Spinal cord (tissue), 10 donors: ENCODE measurements around the gene SLC38A1. TPM values are rescaled to one million over a fixed set of nuclear protein-coding genes. Genes with fewer than 3 reads are reported as not detected.
"Not testable (repeated sequence)": the region's sequence is repeated elsewhere in the genome, so short reads cannot be mapped to it uniquely, and the experiment has no call there.

Experiments
- DNase-seq, 6 donors: peaks; one replicate each; pipeline versions ENCODE4 v3.0.0 to v3.0.0-alpha.2; 2013 to 2015; ENCODE audit warnings: low spot score in 6 of 6, low read depth in 4 of 6
- H3K27ac ChIP-seq: one replicate; pipeline ENCODE4 v1.5.1; 2013; ENCODE audit warnings: low read depth, low read length, control low read depth
- H3K27me3 ChIP-seq: one replicate; pipeline ENCODE4 v1.6.1; 2013; ENCODE audit warnings: low read length; ENCODE audit not compliant: control insufficient read depth, insufficient read depth
- H3K36me3 ChIP-seq: one replicate; pipeline ENCODE4 v1.6.1; 2013; ENCODE audit warnings: low read length; ENCODE audit not compliant: control insufficient read depth, insufficient read depth
- H3K4me1 ChIP-seq: one replicate; pipeline ENCODE4 v1.6.1; 2013; ENCODE audit warnings: low read length; ENCODE audit not compliant: control insufficient read depth, insufficient read depth
- H3K4me3 ChIP-seq: one replicate; pipeline ENCODE4 v1.5.1; 2013; ENCODE audit warnings: low read depth, low read length, control low read depth
- H3K9me3 ChIP-seq: one replicate; pipeline ENCODE4 v1.6.1; 2013; ENCODE audit warnings: low read length; ENCODE audit not compliant: control insufficient read depth, insufficient read depth
- WGBS: methylation state at CpG from one replicate; pipeline ENCODE4 v1.1.5; 2013; ENCODE audit warnings: missing lambda C conversion rate; ENCODE audit not compliant: insufficient coverage; 5-methylcytosine and 5-hydroxymethylcytosine counted together
- polyA plus RNA-seq, 2 donors: library from polyadenylated mRNA; unstranded; fragments of 120-200 nt; gene quantifications; one replicate each; pipeline ENCODE4 v1.2.1, GENCODE V29; 2013; ENCODE audit not compliant: insufficient read length in 2 of 2
- total RNA-seq, 2 donors: library from RNA; depleted of rRNA in 1 of 2; stranded (reverse); fragments of 120-200 nt in 1 of 2; fragments of >200 nt in 1 of 2; gene quantifications; one replicate each; pipeline versions ENCODE4 v1.2.3 to v1.2.4, GENCODE V29; 2013 to 2014
- donor health status: healthy.

Gene SLC38A1
- total and polyA plus RNA-seq, 4 donors, result 56.5 to 162 (median 74.4) TPM

- Histone ChIP-seq H3K4me3 (no peak overlapping the region), H3K36me3 (no peaks in the 10 kb centered on the region), H3K4me1 (no peaks in the 10 kb centered on the region), H3K27ac (no peak overlapping the region), H3K9me3 (no peaks in the 10 kb centered on the region), H3K27me3 (no peaks in the 10 kb centered on the region)
- no peak for DNase-seq
- WGBS, result 100% methylated on average over 1 of the region's 3 CpGs
Observed at GRCh38 chr12:46164186-46164761, 104.6 kb downstream of the SLC38A1 start.

- H3K9me3 ChIP-seq, H3K4me3 ChIP-seq, H3K27ac ChIP-seq, H3K27me3 ChIP-seq, H3K4me1 ChIP-seq, DNase-seq, H3K36me3 ChIP-seq: not testable (repeated sequence)
- WGBS, result 100% methylated on average over 2 of the region's 4 CpGs
Observed at GRCh38 chr12:46162549-46163076, 106.2 kb downstream of the SLC38A1 start.

GRCh38 chr12:46160981-46161690 lies 107.7 kb downstream of the SLC38A1 start:
- H3K27ac ChIP-seq, result no peak overlapping the region
- peaks cover 2% of the 10 kb centered on the region for H3K9me3 ChIP-seq
- no peaks in the 10 kb centered on the region for H3K4me1 ChIP-seq
- H3K27me3 ChIP-seq, result no peaks in the 10 kb centered on the region
- no CpG with 5 or more reads among the region's 4 CpGs for WGBS
- H3K36me3 ChIP-seq, result no peaks in the 10 kb centered on the region
- no peak for DNase-seq
- no peak overlapping the region for H3K4me3 ChIP-seq

- DNase-seq, result peak in 2 of 6 donors; percentile 59 to 88
- no peaks in the 10 kb centered on the region for H3K27me3 ChIP-seq
- peaks cover 3% of the 10 kb centered on the region for H3K9me3 ChIP-seq
- WGBS, result 36% methylated on average over 6 of the region's 10 CpGs
- no peaks in the 10 kb centered on the region for H3K4me1 ChIP-seq
- H3K4me3 ChIP-seq, result no peak overlapping the region
- H3K36me3 ChIP-seq, result no peaks in the 10 kb centered on the region
- H3K27ac ChIP-seq, result no peak overlapping the region
Observed at GRCh38 chr12:46160101-46160980, 108.5 kb downstream of the SLC38A1 start.

GRCh38 chr12:46159309-46159901 lies 109.4 kb downstream of the SLC38A1 start:
- WGBS, result no CpG with 5 or more reads among the region's 2 CpGs
- H3K36me3 ChIP-seq, result no peaks in the 10 kb centered on the region
- H3K27ac ChIP-seq, result no peak overlapping the region
- no peaks in the 10 kb centered on the region for H3K27me3 ChIP-seq
- H3K9me3 ChIP-seq, result peaks cover 3% of the 10 kb centered on the region
- H3K4me1 ChIP-seq, result no peaks in the 10 kb centered on the region
- H3K4me3 ChIP-seq, result no peak overlapping the region
- DNase-seq, result no peak

- WGBS, result no CpG with 5 or more reads among the region's 1 CpG
- Histone ChIP-seq H3K36me3 (no peaks in the 10 kb centered on the region), H3K4me3 (no peak overlapping the region), H3K27ac (no peak overlapping the region), H3K27me3 (no peaks in the 10 kb centered on the region), H3K9me3 (peaks cover 3% of the 10 kb centered on the region), H3K4me1 (no peaks in the 10 kb centered on the region)
- peak in 1 of 6 donors; percentile 27 for DNase-seq
Observed at GRCh38 chr12:46158501-46158900, 110.3 kb downstream of the SLC38A1 start.

GRCh38 chr12:46154221-46154985 lies 114.4 kb downstream of the SLC38A1 start:
- Histone ChIP-seq H3K4me1 (no peaks in the 10 kb centered on the region), H3K36me3 (no peaks in the 10 kb centered on the region), H3K9me3 (peaks cover 3% of the 10 kb centered on the region), H3K27me3 (no peaks in the 10 kb centered on the region), H3K27ac (no peak overlapping the region), H3K4me3 (no peak overlapping the region)
- 100% methylated on average over 1 of the region's 2 CpGs for WGBS
- no peak for DNase-seq

- Histone ChIP-seq H3K4me3 (no peak overlapping the region), H3K27ac (no peak overlapping the region), H3K9me3 (peaks cover 3% of the 10 kb centered on the region), H3K27me3 (no peaks in the 10 kb centered on the region), H3K4me1 (no peaks in the 10 kb centered on the region), H3K36me3 (no peaks in the 10 kb centered on the region)
- WGBS, result 20% methylated on average over 2 of the region's 2 CpGs
- peak in 2 of 6 donors; percentile 27 to 67 for DNase-seq
Observed at GRCh38 chr12:46153268-46153872, 115.5 kb downstream of the SLC38A1 start.
